ENCODE results near the gene MIGA2. TPM values are rescaled to one million over a fixed set of nuclear protein-coding genes. Genes with fewer than 3 reads are reported as not detected.
"Not testable (repeated sequence)": the region's sequence is repeated elsewhere in the genome, so short reads cannot be mapped to it uniquely, and the experiment has no call there.

The MIGA2 gene
- total RNA-seq, 1 donor: 22.7 TPM

GRCh38 chr9:129104051-129104450, 67.6 kb downstream of the MIGA2 start:
- H3K4me3 ChIP-seq (ENCODE audit: low read length): no peak overlapping the region
- no peaks in the 10 kb centered on the region for H3K9me3 ChIP-seq (ENCODE audit: low read depth, low read length)
- H3K27me3 ChIP-seq (ENCODE audit: insufficient read depth, low read length): no peaks in the 10 kb centered on the region
- peaks cover under 1% of the 10 kb centered on the region for H3K4me1 ChIP-seq (ENCODE audit: insufficient read depth, low read length)

- Histone ChIP-seq H3K4me3 (ENCODE audit: low read length) (no peak overlapping the region), H3K4me1 (ENCODE audit: insufficient read depth, low read length) (peaks cover 12% of the 10 kb centered on the region), H3K27me3 (ENCODE audit: insufficient read depth, low read length) (no peaks in the 10 kb centered on the region), H3K9me3 (ENCODE audit: low read depth, low read length) (no peaks in the 10 kb centered on the region)
These were observed 69.7 kb downstream of the MIGA2 start for GRCh38 chr9:129105857-129106694.

GRCh38 chr9:129107651-129108050, 71.2 kb downstream of the MIGA2 start:
- H3K4me1 ChIP-seq (ENCODE audit: insufficient read depth, low read length): peaks cover 22% of the 10 kb centered on the region
- no peaks in the 10 kb centered on the region for H3K9me3 ChIP-seq (ENCODE audit: low read depth, low read length)
- no peak overlapping the region for H3K4me3 ChIP-seq (ENCODE audit: low read length)
- no peaks in the 10 kb centered on the region for H3K27me3 ChIP-seq (ENCODE audit: insufficient read depth, low read length)

GRCh38 chr9:129108083-129108804, 71.8 kb downstream of the MIGA2 start:
- Histone ChIP-seq H3K4me3 (ENCODE audit: low read length) (no peak overlapping the region), H3K27me3 (ENCODE audit: insufficient read depth, low read length) (no peaks in the 10 kb centered on the region), H3K9me3 (ENCODE audit: low read depth, low read length) (no peaks in the 10 kb centered on the region), H3K4me1 (ENCODE audit: insufficient read depth, low read length) (peaks cover 28% of the 10 kb centered on the region)

GRCh38 chr9:129108805-129109536, 72.5 kb downstream of the MIGA2 start:
- Histone ChIP-seq H3K4me1 (ENCODE audit: insufficient read depth, low read length) (peaks cover 35% of the 10 kb centered on the region), H3K4me3 (ENCODE audit: low read length) (no peak overlapping the region), H3K27me3 (ENCODE audit: insufficient read depth, low read length) (no peaks in the 10 kb centered on the region), H3K9me3 (ENCODE audit: low read depth, low read length) (no peaks in the 10 kb centered on the region)

GRCh38 chr9:129109537-129109903, 73.1 kb downstream of the MIGA2 start:
- H3K4me3 ChIP-seq (ENCODE audit: low read length): no peak overlapping the region
- H3K9me3 ChIP-seq (ENCODE audit: low read depth, low read length): no peaks in the 10 kb centered on the region
- no peaks in the 10 kb centered on the region for H3K27me3 ChIP-seq (ENCODE audit: insufficient read depth, low read length)
- peaks cover 41% of the 10 kb centered on the region for H3K4me1 ChIP-seq (ENCODE audit: insufficient read depth, low read length)

- peak overlapping the region; percentile 70 for H3K4me3 ChIP-seq (ENCODE audit: low read length)
- peaks cover 47% of the 10 kb centered on the region for H3K4me1 ChIP-seq (ENCODE audit: insufficient read depth, low read length)
- no peaks in the 10 kb centered on the region for H3K27me3 ChIP-seq (ENCODE audit: insufficient read depth, low read length)
- H3K9me3 ChIP-seq (ENCODE audit: low read depth, low read length): no peaks in the 10 kb centered on the region
These were observed 73.7 kb downstream of the MIGA2 start for GRCh38 chr9:129109952-129110739.

GRCh38 chr9:129110740-129111527, 74.5 kb downstream of the MIGA2 start, which contains the start of the genes CRAT and PTPA:
Gene CRAT, minus strand, starts transcription at chr9:129110793. Its CDS starts 284 bp downstream, at chr9:129110509.
Gene PTPA, plus strand, starts transcription at chr9:129111415. Its CDS starts 186 bp downstream, at chr9:129111601.
- peaks cover 49% of the 10 kb centered on the region for H3K4me1 ChIP-seq (ENCODE audit: insufficient read depth, low read length)
- H3K4me3 ChIP-seq (ENCODE audit: low read length): peak within 1 kb of the TSS; percentile 97
- H3K27me3 ChIP-seq (ENCODE audit: insufficient read depth, low read length): no peaks in the 10 kb centered on the region

GRCh38 chr9:129111528-129112151, 75.2 kb downstream of the MIGA2 start:
- Histone ChIP-seq H3K9me3 (ENCODE audit: low read depth, low read length) (no peaks in the 10 kb centered on the region), H3K4me1 (ENCODE audit: insufficient read depth, low read length) (peaks cover 49% of the 10 kb centered on the region), H3K4me3 (ENCODE audit: low read length) (peak overlapping the region; percentile 97), H3K27me3 (ENCODE audit: insufficient read depth, low read length) (no peaks in the 10 kb centered on the region)

More at GRCh38 chr9:129110740-129111527, 74.5 kb downstream of the MIGA2 start, which contains the start of the genes CRAT and PTPA:
- no peaks in the 10 kb centered on the region for H3K9me3 ChIP-seq (ENCODE audit: low read depth, low read length)

- Histone ChIP-seq H3K4me1 (ENCODE audit: insufficient read depth, low read length) (peaks cover 49% of the 10 kb centered on the region), H3K4me3 (ENCODE audit: low read length) (peak overlapping the region; percentile 97)
- not testable (repeated sequence) for H3K27me3 ChIP-seq (ENCODE audit: insufficient read depth, low read length); H3K9me3 ChIP-seq (ENCODE audit: low read depth, low read length)
These were observed 76.1 kb downstream of the MIGA2 start for GRCh38 chr9:129112526-129112925.

- H3K9me3 ChIP-seq (ENCODE audit: low read depth, low read length): no peaks in the 10 kb centered on the region
- no peak overlapping the region for H3K4me3 ChIP-seq (ENCODE audit: low read length)
- no peaks in the 10 kb centered on the region for H3K27me3 ChIP-seq (ENCODE audit: insufficient read depth, low read length)
- peaks cover 49% of the 10 kb centered on the region for H3K4me1 ChIP-seq (ENCODE audit: insufficient read depth, low read length)
These were observed 77.3 kb downstream of the MIGA2 start for GRCh38 chr9:129113645-129114304.

GRCh38 chr9:129118799-129119198, 82.4 kb downstream of the MIGA2 start:
- no peaks in the 10 kb centered on the region for H3K9me3 ChIP-seq (ENCODE audit: low read depth, low read length)
- no peaks in the 10 kb centered on the region for H3K27me3 ChIP-seq (ENCODE audit: insufficient read depth, low read length)
- no peak overlapping the region for H3K4me3 ChIP-seq (ENCODE audit: low read length)
- H3K4me1 ChIP-seq (ENCODE audit: insufficient read depth, low read length): peaks cover 15% of the 10 kb centered on the region

GRCh38 chr9:129121483-129121882, 85.1 kb downstream of the MIGA2 start:
- Histone ChIP-seq H3K4me1 (ENCODE audit: insufficient read depth, low read length) (no peaks in the 10 kb centered on the region), H3K27me3 (ENCODE audit: insufficient read depth, low read length) (no peaks in the 10 kb centered on the region), H3K4me3 (ENCODE audit: low read length) (no peak overlapping the region), H3K9me3 (ENCODE audit: low read depth, low read length) (no peaks in the 10 kb centered on the region)

Measured in mononuclear cell (primary cell).